ENCODE measurements around the gene TGFBR3.

Gene TGFBR3

GRCh38 chr1:91700332-91700731, 185.6 kb downstream of the TGFBR3 start:
- DNase-seq (ENCODE audit: low read depth) = peak; percentile 9
- H3K4me3 ChIP-seq (ENCODE audit: low read length) = no peak overlapping the region
- TF ChIP-seq CTCF (IDR thresholded peaks at IDR 0.05; ENCODE audit: insufficient read depth, low read depth, low read length, missing control alignments) = no peak

- DNase-seq (ENCODE audit: low read depth) = no peak
- H3K4me3 ChIP-seq (ENCODE audit: low read length) = no peak overlapping the region
- TF ChIP-seq CTCF (IDR thresholded peaks at IDR 0.05; ENCODE audit: insufficient read depth, low read depth, low read length, missing control alignments) = no peak
Observed at GRCh38 chr1:91699339-91699974, 186.5 kb downstream of the TGFBR3 start.

DNA sequence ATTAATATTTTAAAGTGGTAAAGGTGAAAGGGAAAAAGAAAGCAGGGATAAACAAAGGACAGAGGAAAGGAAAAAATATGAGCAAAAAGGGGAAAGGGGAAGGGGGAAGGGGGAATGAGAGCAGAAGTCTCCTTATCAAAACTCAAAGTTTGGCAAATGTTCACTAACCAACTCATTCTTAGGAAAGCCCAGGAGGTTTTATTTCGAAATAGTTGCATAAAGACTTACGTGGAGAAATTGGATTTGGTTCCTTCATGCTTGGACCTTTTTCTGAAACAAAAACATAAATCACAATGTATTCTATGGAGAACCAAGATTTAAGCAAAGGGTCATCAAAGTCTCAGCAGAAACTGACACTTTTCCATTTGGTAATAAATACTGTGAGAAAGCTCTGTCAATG, 188.1 kb downstream of the TGFBR3 start:
- H3K4me3 ChIP-seq (ENCODE audit: low read length) = no peak overlapping the region
- no peak for TF ChIP-seq CTCF (IDR thresholded peaks at IDR 0.05; ENCODE audit: insufficient read depth, low read depth, low read length, missing control alignments)
- DNase-seq (ENCODE audit: low read depth) = peak; percentile 8

GRCh38 chr1:91697416-91697815, 188.5 kb downstream of the TGFBR3 start:
- no peak for DNase-seq (ENCODE audit: low read depth)
- TF ChIP-seq CTCF (IDR thresholded peaks at IDR 0.05; ENCODE audit: insufficient read depth, low read depth, low read length, missing control alignments) = no peak
- no peak overlapping the region for H3K4me3 ChIP-seq (ENCODE audit: low read length)

DNA sequence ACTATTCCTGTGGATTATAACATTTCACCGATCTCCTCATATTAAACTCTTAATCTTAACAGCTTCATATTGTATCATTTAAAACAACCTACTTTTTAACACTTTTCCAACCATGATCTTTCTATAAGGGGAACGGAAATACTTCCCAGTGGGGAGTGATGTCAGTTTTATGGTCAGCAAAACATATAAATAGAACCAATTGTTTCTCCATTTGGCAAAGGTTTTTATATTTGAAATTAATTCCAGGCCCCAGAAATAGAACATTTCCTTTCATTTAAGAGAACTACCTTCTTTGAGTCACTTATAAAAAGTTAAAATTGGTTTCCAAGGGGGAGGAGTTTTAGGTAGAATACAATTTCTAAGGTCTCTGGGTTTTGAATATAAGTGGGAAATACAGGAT, 189.6 kb downstream of the TGFBR3 start:
- no peak for TF ChIP-seq CTCF (IDR thresholded peaks at IDR 0.05; ENCODE audit: insufficient read depth, low read depth, low read length, missing control alignments)
- H3K4me3 ChIP-seq (ENCODE audit: low read length) = no peak overlapping the region
- DNase-seq (ENCODE audit: low read depth) = no peak

- TF ChIP-seq CTCF (IDR thresholded peaks at IDR 0.05; ENCODE audit: insufficient read depth, low read depth, low read length, missing control alignments) = no peak
- no peak overlapping the region for H3K4me3 ChIP-seq (ENCODE audit: low read length)
- no peak for DNase-seq (ENCODE audit: low read depth)
Observed at GRCh38 chr1:91693557-91693956, 192.4 kb downstream of the TGFBR3 start.

DNA sequence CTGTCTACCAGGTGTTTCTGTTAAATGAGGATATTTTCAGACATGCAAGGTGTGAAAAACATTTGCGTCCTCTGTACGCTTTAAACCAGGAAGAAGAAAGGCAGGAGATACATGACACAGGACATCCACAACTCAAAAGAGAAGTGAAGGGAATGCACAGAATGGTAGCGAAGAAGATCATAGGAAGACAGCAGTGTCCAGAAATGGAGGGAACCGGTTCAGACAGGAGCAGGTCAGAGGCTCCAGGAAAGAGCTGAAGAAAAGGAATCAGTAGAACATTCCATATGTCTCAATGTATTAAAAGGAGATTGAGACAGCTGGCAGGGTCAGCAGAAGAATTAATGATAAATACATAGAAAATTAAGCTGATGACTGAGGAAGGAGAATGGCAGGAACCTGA, 194.4 kb downstream of the TGFBR3 start:
- H3K4me3 ChIP-seq (ENCODE audit: low read length) = no peak overlapping the region
- DNase-seq (ENCODE audit: low read depth) = no peak
- no peak for TF ChIP-seq CTCF (IDR thresholded peaks at IDR 0.05; ENCODE audit: insufficient read depth, low read depth, low read length, missing control alignments)
